Sigmoid colon (tissue), 7 donors: ENCODE results near the gene GPR17. TPM values are rescaled to one million over a fixed set of nuclear protein-coding genes. Genes with fewer than 3 reads are reported as not detected.

Experiments used
- DNase-seq: peaks from one replicate; pipeline ENCODE4 v3.0.0-alpha.2; 2019
- H3K27ac ChIP-seq, 4 donors: fragments of 200-600 bp; sonication (generic); one replicate each; pipeline ENCODE4 v1.5.1; 2016 to 2019; ENCODE audit warnings: mild to moderate bottlenecking in 1 of 4
- H3K27me3 ChIP-seq, 3 donors: fragments of 200-600 bp; sonication (generic); one replicate each; pipeline ENCODE4 v1.5.1; 2019; ENCODE audit warnings: mild to moderate bottlenecking in 1 of 3
- H3K36me3 ChIP-seq, 4 donors: fragments of 200-600 bp; sonication (generic); one replicate each; pipeline ENCODE4 v1.5.1; 2016 to 2019
- H3K4me1 ChIP-seq, 4 donors: fragments of 200-600 bp; sonication (generic); one replicate each; pipeline ENCODE4 v1.5.1; 2017 to 2019
- H3K4me3 ChIP-seq, 4 donors: fragments of 200-600 bp; sonication (generic); one replicate each; pipeline ENCODE4 v1.5.1; 2017 to 2019; ENCODE audit warnings: mild to moderate bottlenecking in 2 of 4, moderate library complexity in 1 of 4
- H3K9me3 ChIP-seq, 4 donors: fragments of 200-600 bp in 3 of 4; sonication (generic) in 3 of 4; one replicate each; pipeline versions ENCODE4 v1.5.1 to v1.6.1; 2013 to 2019
- CTCF ChIP-seq, 4 experiments: fragments of 450-650 bp in 3 of 4; fragments of 200-600 bp in 1 of 4; IDR thresholded peaks; one replicate each; pipeline ENCODE4 v1.5.1; 2016 to 2019; ENCODE audit warnings: antibody characterized with exemption in 4 of 4, mild to moderate bottlenecking in 3 of 4, moderate library complexity in 2 of 4
- EP300 ChIP-seq, 4 donors: sonication (generic); formaldehyde crosslinking; IDR thresholded peaks; one replicate each; pipeline ENCODE4 v1.6.1; 2017; ENCODE audit warnings: antibody characterized with exemption in 4 of 4
- POLR2A ChIP-seq, 2 donors: fragments of 450-650 bp; IDR thresholded peaks; one replicate each; pipeline ENCODE4 v1.6.1; 2016; ENCODE audit warnings: antibody characterized with exemption in 2 of 2, mild to moderate bottlenecking in 2 of 2, moderate library complexity in 2 of 2
- POLR2AphosphoS5 ChIP-seq, 4 donors: sonication (generic); formaldehyde crosslinking; IDR thresholded peaks; one replicate each; pipeline ENCODE4 v1.6.1; 2017; ENCODE audit warnings: antibody characterized with exemption in 4 of 4
- WGBS, 2 donors: extraction: QIAGEN DNeasy Blood & Tissue Kit; methylation state at CpG; one replicate each; pipeline ENCODE4 v1.1.7; 2013; 5-methylcytosine and 5-hydroxymethylcytosine counted together
- intact Hi-C: fragments of 100-400 bp; cut with DNase I; formaldehyde crosslinking; loops from one replicate; pipeline ENCODE4 v1.15.1; 2023
- polyA plus RNA-seq, 3 donors: library from polyadenylated mRNA; stranded (reverse); fragments of 200-250 nt; gene quantifications; one replicate each; pipeline ENCODE4 v1.2.3, GENCODE V29; 2013
- total RNA-seq, 4 donors: library from RNA; depleted of rRNA; stranded (reverse); fragments of >200 nt; gene quantifications; one replicate each; pipeline ENCODE4 v1.1.0, GENCODE V29; 2016
- donor health status: healthy with polysubstance abuse.
- donor health status: Bipolar disorder and iron deficiency.
- donor health status: healthy.

The GPR17 gene
- total and polyA plus RNA-seq, 7 donors: 0.36 to 1.4 (median 0.60) TPM; not detected in 2

DNA sequence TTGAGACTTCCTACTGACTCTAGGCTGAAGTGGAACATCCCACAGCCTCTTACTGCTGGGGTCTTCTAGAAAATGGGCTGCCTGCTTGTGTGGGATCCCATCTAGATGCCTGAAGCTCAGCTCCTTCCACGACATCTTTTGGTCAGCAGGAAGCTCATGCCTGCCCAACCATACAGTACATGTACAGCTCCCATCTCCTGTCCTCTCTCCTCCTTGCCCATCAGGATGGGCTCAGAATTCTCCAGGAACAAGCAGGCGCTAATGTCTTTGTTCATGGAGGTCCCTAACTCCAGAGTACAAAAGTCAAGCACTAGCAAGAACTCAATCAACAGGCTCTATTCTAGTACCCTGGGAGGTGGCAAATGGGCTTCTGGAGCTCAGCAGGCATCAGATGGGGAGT lies 31.7 kb upstream of the GPR17 start:
- Histone ChIP-seq H3K27ac (no peak overlapping the region), H3K4me3 (no peak overlapping the region), H3K36me3 (no peaks in the 10 kb centered on the region), H3K4me1 (no peaks in the 10 kb centered on the region), H3K9me3 (peaks cover 0 to 8% (median 3%) of the 10 kb centered on the region in 4 donors), H3K27me3 (no peaks in the 10 kb centered on the region)
- 94 to 97% methylated on average over 2 of the region's 2 CpGs for WGBS, 2 donors
- intact Hi-C loops: no loop called here
- peak; percentile 8 for DNase-seq
- TF ChIP-seq POLR2A (IDR thresholded peaks at IDR 0.05) (no peak), EP300 (IDR thresholded peaks at IDR 0.05) (no peak), POLR2AphosphoS5 (IDR thresholded peaks at IDR 0.05) (no peak), CTCF (IDR thresholded peaks at IDR 0.05) (no peak)

DNA sequence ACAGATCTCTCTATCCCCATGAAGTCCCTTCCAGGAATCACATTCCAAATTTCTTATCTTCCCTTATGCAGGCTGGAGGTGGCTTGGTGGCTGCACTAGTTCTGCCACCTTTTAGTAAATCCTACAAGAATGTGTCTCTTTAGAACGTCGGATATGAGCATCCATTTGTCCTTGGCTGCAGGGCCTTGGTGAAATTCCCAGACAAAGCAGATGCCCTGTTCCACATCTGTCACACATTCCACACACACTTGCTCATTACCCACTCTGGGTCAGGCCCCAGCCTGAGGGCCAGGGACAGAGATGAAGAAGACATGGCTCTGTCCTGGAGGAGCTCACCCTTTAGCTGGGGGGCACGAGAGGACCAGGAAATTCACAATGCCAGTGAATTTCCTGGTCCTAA lies 31.2 kb upstream of the GPR17 start:
- no peaks in the 10 kb centered on the region for H3K36me3 ChIP-seq
- no peaks in the 10 kb centered on the region for H3K4me1 ChIP-seq
- H3K27me3 ChIP-seq: peaks cover 0 to 4% (median 0%) of the 10 kb centered on the region in 3 donors
- no peak for DNase-seq
- WGBS, 2 donors: 87 to 93% methylated on average over 3 of the region's 3 CpGs
- no peak overlapping the region for H3K4me3 ChIP-seq
- intact Hi-C loops: no loop called here
- H3K9me3 ChIP-seq: peaks cover 0 to 8% (median 3%) of the 10 kb centered on the region in 4 donors
- no peak overlapping the region for H3K27ac ChIP-seq
- TF ChIP-seq CTCF (IDR thresholded peaks at IDR 0.05): no peak
- no peak for TF ChIP-seq POLR2A (IDR thresholded peaks at IDR 0.05)
- TF ChIP-seq POLR2AphosphoS5 (IDR thresholded peaks at IDR 0.05): no peak
- TF ChIP-seq EP300 (IDR thresholded peaks at IDR 0.05): no peak

DNA sequence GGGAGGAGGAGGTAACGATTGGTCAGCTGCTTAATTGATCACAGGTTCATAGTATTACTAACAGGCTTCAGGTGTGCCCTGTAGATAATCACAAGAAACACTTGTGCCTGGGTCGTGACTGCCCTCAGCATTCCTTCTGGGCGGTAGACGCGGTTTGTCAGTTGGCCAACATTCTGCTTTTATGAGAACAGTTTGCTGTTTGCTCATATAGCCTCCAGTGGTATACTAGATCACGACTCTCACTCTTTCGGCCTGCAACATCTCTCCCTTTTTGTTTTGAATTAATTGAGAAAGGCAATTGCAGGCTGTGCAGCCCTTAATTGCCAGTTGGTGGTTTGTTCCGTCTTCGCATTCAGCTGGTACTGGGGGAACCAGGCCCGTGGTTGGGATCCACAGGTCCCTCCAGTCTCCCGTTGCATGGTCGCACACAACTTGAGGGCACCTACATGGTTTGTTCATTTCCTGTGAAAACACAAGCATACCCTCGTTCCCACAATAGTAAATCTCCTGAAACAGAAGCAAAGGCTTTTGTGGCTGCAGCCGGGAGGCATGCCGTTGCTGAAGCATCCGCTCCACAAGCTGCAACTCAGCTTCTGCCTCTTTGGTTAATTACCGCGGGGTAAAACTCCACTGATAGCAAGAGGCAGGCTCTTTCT lies 30.3 kb upstream of the GPR17 start:
- no peak for TF ChIP-seq EP300 (IDR thresholded peaks at IDR 0.05)
- TF ChIP-seq POLR2AphosphoS5 (IDR thresholded peaks at IDR 0.05): no peak
- no peak for TF ChIP-seq POLR2A (IDR thresholded peaks at IDR 0.05)
- no peak for TF ChIP-seq CTCF (IDR thresholded peaks at IDR 0.05)
- H3K4me3 ChIP-seq: no peak overlapping the region
- H3K27ac ChIP-seq: no peak overlapping the region
- intact Hi-C loops: no loop called here
- H3K27me3 ChIP-seq: peaks cover 0 to 12% (median 0%) of the 10 kb centered on the region in 3 donors
- no peaks in the 10 kb centered on the region for H3K4me1 ChIP-seq
- peak; percentile 12 for DNase-seq
- peaks cover 0 to 8% (median 3%) of the 10 kb centered on the region in 4 donors for H3K9me3 ChIP-seq
- H3K36me3 ChIP-seq: no peaks in the 10 kb centered on the region
- WGBS, 2 donors: 59 to 83% methylated on average over 18 of the region's 18 CpGs

DNA sequence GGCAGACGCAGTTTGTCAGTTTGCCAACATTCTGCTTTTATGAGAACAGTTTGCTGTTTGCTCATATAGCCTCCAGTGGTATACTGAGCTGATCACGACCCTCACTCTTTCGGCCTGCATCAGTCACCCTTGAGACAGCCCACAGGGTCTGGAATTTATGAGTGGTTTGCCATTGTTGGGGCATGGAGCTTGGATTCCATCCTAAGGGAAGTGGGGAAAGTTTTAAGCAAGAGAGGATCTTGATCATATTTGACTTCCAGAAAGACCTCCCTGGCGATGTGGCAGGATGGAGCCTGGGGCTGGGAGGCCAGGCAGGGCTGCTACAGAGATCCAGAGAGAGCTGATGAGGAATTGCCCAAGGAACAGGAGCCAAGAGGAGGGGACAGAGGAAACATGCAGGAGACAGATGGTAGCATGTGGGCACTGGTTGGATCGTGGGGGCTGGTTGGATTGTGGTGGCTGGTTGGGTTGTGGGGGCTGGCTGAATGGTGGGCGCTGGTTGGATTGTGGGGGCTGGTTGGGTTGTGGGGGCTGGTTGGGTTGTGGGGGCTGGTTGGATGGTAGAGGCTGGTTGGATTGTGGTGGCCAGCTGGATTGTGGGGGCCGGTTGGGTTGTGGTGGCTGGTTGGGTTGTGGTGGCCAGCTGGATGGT lies 27.3 kb upstream of the GPR17 start:
- WGBS, 2 donors: 80 to 90% methylated on average over 7 of the region's 7 CpGs
- Histone ChIP-seq H3K4me3 (no peak overlapping the region), H3K27ac (no peak overlapping the region), H3K36me3 (no peaks in the 10 kb centered on the region), H3K27me3 (peaks cover 0 to 26% (median 5%) of the 10 kb centered on the region in 3 donors), H3K4me1 (no peaks in the 10 kb centered on the region), H3K9me3 (peaks cover 0 to 1% (median 0%) of the 10 kb centered on the region in 4 donors)
- intact Hi-C loops: no loop called here
- no peak for TF ChIP-seq POLR2A (IDR thresholded peaks at IDR 0.05)
- no peak for TF ChIP-seq EP300 (IDR thresholded peaks at IDR 0.05)
- DNase-seq: peak; percentile 50

DNA sequence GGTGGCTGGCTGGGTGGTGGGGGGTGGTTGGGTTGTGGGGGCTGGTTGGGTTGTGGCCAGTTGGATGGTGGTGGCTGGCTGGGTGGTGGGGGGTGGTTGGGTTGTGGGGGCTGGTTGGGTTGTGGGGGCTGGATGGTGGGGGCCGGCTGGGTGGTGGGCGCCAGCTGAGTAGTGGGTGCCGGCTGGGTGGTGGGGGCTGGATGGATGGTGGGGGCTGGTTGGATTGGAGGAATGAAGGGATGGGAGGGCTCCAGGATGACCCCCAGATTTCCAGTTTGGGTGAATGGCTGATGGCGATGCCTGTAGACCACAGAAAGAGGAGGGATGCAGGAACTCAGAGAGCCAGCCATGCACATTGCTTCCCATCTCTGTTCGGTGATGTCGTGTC lies 26.8 kb upstream of the GPR17 start:
- Histone ChIP-seq H3K9me3 (no peaks in the 10 kb centered on the region), H3K36me3 (no peaks in the 10 kb centered on the region), H3K27me3 (peaks cover 0 to 31% (median 5%) of the 10 kb centered on the region in 3 donors), H3K4me3 (no peak overlapping the region), H3K4me1 (no peaks in the 10 kb centered on the region), H3K27ac (no peak overlapping the region)
- intact Hi-C loops: no loop called here
- WGBS, 2 donors: 97% methylated on average over 6 of the region's 6 CpGs
- no peak for DNase-seq
- TF ChIP-seq POLR2A (IDR thresholded peaks at IDR 0.05): no peak
- TF ChIP-seq POLR2AphosphoS5 (IDR thresholded peaks at IDR 0.05): no peak
- TF ChIP-seq CTCF (IDR thresholded peaks at IDR 0.05): no peak
- TF ChIP-seq EP300 (IDR thresholded peaks at IDR 0.05): no peak
